GM19372 (cell line): Measurements from ENCODE around the gene RARG.

Source experiments
- ATAC-seq: cut with Tn5 transposase; IDR thresholded peaks from one replicate; pipeline ENCODE4 v1.9.1; 2021; ENCODE audit warnings: mild to moderate bottlenecking, low read depth, moderate library complexity; ENCODE audit not compliant: unreplicated experiment

Gene RARG

GRCh38 chr12:53245286-53245685 lies 13.3 kb upstream of the RARG start:
- ATAC-seq: no peak

GRCh38 chr12:53244337-53244736 lies 12.3 kb upstream of the RARG start:
- no peak for ATAC-seq

GRCh38 chr12:53241623-53242412 lies 9.8 kb upstream of the RARG start:
- no peak for ATAC-seq

GRCh38 chr12:53239643-53240258 lies 7.7 kb upstream of the RARG start:
- no peak for ATAC-seq

- no peak for ATAC-seq
Observed at GRCh38 chr12:53236443-53237111, 4.6 kb upstream of the RARG start.

- ATAC-seq: no peak
Observed at GRCh38 chr12:53235742-53236442, 3.9 kb upstream of the RARG start.

GRCh38 chr12:53235164-53235563 lies 3.2 kb upstream of the RARG start:
- no peak for ATAC-seq

GRCh38 chr12:53234271-53234914 lies 2.4 kb upstream of the RARG start:
- ATAC-seq: no peak

- ATAC-seq: no peak
Observed at GRCh38 chr12:53233671-53234121, 1.7 kb upstream of the RARG start.

GRCh38 chr12:53232646-53233461 lies 845 bp upstream of the RARG start:
- no peak for ATAC-seq

GRCh38 chr12:53231671-53231920 lies 413 bp downstream of the RARG start:
- ATAC-seq: no peak

- ATAC-seq: no peak
Observed at GRCh38 chr12:53230108-53230845, 1.7 kb downstream of the RARG start.

GRCh38 chr12:53229454-53229853 lies 2.6 kb downstream of the RARG start:
- no peak for ATAC-seq

GRCh38 chr12:53227836-53228235 lies 4.2 kb downstream of the RARG start:
- ATAC-seq: no peak

GRCh38 chr12:53227341-53227740 lies 4.7 kb downstream of the RARG start:
- no peak for ATAC-seq

GRCh38 chr12:53226815-53227214 lies 5.2 kb downstream of the RARG start:
- ATAC-seq: no peak

- no peak for ATAC-seq
Observed at GRCh38 chr12:53225635-53226424, 6.2 kb downstream of the RARG start.

- ATAC-seq: no peak
Observed at GRCh38 chr12:53224897-53225634, 6.9 kb downstream of the RARG start.
